GOT3 (cell line): ENCODE results near the gene SLC35E1.
"Not testable (repeated sequence)": the region's sequence is repeated elsewhere in the genome, so short reads cannot be mapped to it uniquely, and the experiment has no call there.

Experiments
- DNase-seq: peaks from one replicate; lab custom pipeline; 2025; ENCODE audit warnings: mixed read lengths; lab: John Stamatoyannopoulos, UW

Gene SLC35E1

DNA sequence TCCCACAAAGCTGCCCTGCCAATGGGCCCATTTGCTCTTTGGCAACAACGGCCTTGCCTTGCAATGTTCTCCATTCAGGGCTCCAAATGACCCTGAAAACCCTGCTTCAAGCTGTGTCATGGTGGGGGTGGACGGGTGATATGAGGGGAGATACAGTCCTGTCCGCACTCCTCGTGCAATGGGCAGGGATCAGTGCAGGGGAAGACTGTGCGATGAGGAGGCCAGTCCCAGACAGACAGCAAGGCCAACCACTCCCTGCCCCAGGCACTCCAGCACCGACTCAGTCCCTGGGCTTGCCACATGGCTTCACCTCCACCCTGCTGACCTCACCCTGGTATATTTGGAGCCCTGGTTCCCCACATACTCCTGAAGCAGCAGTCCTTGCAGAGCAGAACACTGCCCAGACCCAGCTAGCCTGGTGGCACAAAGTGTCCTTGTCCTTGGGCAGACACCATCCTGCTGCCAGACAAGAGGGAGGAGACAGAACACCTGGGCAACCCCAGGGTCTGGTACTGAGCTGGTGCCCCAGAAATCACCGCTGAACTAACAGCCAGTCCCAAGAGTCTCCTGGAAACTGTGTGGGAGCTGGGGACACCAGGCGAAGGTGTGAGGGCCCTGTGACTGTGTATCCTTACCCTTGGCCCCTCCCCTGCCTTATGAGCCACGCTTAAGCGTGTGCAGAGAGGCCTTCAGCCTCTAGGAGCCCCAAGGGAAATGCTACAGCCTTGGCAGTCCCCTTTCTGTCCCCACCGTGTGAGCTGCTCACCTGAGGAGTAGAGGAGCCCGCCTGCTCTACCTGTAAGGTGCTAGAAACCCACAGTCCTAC lies 9.1 kb upstream of the SLC35E1 start:
- no peak for DNase-seq

DNA sequence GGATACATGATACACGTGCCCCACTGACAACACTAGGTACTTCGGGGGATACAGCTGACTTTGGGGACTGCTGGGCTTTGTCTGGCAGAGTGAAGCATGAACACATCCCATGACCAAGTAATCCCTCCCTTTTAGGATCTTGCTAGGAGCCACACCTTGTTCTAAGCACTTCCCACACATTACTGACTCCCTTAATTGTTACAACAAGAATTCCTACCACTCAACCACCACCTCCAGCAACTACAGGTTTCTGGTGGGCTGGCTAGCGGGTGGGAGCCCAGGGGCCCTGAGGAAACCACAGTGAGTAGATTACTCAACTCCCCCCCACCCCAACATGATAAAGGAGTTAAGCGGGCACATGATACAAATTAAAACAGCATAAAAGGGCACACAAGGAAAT lies 7.2 kb upstream of the SLC35E1 start:
- no peak for DNase-seq

DNA sequence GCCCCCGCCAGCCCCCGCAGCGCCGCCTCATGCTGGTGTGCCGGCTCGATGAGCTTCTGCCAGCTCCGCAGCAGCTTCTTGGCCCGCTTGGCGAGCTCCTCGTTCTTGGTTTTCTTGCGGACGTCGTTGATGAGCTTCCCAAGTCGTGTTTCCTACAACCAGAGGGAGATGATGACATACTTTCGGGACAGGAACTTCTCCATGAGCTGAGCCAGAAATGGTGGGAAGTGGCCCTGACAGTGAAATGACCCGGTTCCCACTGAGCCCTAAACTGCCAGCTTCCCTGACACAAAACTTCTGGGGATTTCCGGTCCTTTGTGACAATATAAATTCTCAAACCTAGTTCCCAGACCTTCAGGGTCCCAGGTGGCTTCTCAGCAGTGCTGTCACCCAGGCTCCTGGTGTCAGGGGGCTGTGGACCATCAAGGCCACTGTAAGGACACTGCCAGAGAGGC lies 5.3 kb upstream of the SLC35E1 start:
- DNase-seq = no peak

DNA sequence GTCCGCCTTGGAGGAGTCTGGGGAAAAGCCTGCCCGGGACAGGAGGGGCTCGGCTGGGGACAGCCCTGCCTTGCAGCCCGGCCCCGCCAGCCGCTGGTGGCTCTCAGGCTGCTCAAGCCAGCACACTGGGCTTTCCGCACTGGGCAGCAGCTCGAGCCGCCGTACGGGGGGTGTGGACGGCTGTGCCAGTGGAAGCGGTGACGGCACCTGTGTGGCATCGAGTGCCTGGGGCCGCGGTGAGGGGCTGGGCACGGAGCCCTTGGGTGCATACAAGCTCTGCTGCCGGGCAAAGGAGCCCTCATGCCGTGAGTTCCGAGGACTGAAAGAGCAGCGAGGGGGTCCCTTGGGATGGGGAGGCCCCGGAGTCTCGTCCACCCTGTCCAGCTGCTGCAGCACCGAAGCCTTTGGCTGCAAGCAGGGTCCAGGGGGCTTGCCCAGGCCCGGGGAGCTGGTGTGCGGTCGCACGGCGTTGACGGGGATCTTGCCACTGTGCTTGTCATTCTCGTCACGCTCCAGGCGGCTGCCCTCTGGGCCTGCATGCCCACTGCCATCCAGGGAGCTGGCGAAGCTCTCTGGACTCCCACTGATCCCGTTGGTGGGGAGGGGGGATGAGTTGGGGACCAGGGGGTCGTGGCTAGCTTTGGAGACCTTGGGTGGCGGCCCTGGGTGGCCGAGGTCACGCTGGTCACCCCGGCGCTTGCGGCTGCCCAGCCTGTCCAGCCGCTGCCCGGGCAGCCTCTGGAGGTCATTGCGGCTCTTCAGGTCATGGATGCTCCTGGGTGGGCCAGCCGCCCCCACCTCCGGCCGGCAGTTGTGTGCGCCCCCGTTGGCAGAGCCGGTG lies 4.7 kb upstream of the SLC35E1 start:
- no peak for DNase-seq

- no peak for DNase-seq
Measured at GRCh38 chr19:16575861-16576689, 3.9 kb upstream of the SLC35E1 start.

DNA sequence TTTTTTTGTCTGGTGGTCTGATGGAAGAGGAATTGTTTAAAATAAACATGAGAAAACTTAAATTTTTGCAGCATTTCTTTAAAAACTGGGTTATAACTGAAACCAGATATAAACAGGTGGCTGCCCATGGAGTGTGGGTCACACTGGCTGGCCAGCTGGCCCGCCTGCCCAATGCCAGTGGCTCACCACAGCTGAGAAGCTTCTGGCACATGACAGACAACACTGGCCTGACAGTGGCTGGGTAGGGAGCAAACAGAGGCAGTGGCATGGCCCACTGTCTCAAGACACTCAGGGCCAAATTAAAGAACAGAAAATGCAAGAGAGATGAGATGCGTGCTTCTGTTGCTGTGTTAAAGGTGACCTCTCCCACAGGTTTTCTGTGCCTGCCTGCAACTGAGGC lies 3.1 kb upstream of the SLC35E1 start:
- no peak for DNase-seq

- no peak for DNase-seq
Measured at GRCh38 chr19:16573925-16574324, 1.7 kb upstream of the SLC35E1 start.

DNA sequence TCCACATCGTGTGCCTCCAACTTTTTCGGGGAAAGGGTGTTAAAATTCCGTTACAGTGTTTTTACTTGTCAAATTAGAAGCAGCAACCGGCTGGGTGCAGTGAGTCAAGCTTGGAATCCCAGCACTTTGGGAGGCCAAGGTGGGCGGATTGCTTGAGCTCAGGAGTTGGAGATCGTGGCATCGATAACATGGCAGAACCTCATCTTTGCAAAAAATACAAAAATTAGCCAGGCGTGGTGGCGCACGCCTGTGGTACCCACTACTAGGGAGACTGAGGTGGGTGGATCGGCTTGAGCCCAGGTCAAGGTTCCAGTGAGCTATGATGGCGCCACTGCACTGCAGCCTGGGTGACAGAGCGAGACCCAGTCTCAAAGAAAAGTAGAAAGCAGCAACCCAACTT lies 1.1 kb upstream of the SLC35E1 start:
- no peak for DNase-seq

GRCh38 chr19:16571822-16572331 lies 338 bp downstream of the SLC35E1 start:
- no peak for DNase-seq

- DNase-seq = no peak
Measured at GRCh38 chr19:16571283-16571682, 932 bp downstream of the SLC35E1 start.

DNA sequence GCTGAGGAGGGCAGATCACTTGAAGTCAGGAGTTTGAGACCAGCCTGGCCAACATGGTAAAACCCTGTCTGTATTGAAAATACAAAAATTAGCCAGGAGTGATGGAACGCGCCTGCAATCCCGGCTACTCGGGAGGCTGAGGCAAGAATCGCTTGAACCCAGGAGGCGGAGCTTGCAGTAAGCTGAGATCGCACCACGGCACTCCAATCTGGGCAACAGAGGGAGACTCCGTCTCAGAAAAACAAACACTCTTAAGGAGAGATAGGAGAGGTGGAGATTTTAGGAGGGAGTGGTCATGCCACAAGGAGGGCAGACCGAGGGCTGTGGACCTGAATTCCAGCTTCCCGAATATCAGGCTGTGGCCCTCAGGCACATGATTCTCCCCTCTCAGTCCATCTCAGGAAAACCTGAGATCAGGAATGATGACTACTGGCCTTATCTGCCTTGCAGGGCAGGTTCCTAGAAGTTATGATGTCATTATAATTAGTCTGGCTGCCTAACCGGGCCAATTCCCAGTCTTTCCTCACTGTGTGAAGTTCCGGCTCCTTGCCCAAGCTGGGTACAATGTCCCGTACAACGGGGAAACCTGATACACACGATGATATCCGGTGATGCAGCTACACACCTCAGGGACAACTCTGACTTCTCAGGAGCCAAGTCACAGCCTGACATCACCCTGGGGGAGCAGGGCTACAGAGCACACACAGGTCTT lies 2.5 kb downstream of the SLC35E1 start:
- no peak for DNase-seq

DNA sequence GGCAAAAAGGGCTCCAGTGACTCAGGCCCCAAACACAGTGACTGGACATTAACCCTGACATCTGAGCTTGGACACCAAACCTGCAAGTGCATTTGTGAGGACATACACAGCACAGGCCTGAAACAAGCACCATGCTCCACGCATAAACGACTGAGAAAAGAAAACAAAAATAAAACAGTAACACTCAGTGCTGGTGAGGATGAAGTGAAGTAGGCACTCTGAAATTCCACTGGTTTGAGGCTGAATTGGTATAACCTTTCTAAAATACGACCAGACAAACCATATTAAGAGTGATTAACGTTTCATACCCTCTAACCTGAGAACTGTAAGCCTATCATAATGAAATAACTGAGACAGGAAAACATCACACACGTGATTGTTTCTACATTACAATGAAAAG lies 5.5 kb downstream of the SLC35E1 start:
- DNase-seq = no peak

- no peak for DNase-seq
Measured at GRCh38 chr19:16566161-16566560, 6.1 kb downstream of the SLC35E1 start.

DNA sequence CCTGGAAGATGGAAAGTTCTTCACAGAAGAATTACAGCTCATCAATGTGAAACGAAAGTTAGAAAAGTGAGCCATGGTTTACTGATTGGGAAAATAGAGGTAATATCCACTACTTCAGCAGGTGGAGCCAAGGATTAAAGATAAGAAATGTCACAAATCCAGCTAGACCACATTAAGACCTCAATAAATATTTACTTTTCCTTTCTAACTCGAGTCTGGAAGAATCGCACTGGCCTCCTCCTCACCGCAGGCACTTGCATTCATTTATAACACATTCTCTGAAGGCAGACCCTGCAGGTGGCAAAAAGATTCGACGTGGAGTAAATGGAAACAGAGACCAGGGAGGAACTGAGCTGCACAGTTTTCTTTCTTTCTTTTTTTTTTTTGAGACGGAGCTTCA lies 7.4 kb downstream of the SLC35E1 start:
- DNase-seq = no peak

DNA sequence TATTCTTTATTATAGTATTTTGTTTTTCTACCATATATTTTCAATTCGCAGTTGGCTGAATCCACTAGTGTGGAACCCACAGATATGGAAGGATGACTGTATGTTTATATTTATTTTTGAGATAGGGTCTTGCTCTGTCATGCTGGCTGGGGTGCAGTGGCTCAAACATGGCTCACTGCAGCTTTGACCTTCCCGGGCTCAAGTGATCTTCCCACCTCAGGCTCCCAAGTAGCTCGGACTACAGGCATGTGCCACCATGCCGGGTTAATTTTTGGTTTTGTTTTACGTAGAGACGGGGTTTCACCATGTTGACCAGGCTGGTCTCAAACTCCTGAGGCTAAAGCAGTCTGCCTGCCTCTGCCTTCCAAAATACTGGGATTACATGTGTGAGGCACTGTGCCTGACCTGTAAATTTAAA lies 9.6 kb downstream of the SLC35E1 start:
- DNase-seq = no peak

GRCh38 chr19:16561382-16561781 lies 10.8 kb downstream of the SLC35E1 start:
- no peak for DNase-seq

- DNase-seq = no peak
Measured at GRCh38 chr19:16559780-16560276, 12.4 kb downstream of the SLC35E1 start.

GRCh38 chr19:16554776-16555175 lies 17.4 kb downstream of the SLC35E1 start:
- no peak for DNase-seq

GRCh38 chr19:16551902-16552301 lies 20.3 kb downstream of the SLC35E1 start:
- not testable (repeated sequence) for DNase-seq

GRCh38 chr19:16548956-16549355 lies 23.3 kb downstream of the SLC35E1 start:
- no peak for DNase-seq
